ENCODE measurements around the gene CCER1. TPM values are rescaled to one million over a fixed set of nuclear protein-coding genes. Genes with fewer than 3 reads are reported as not detected.
A peak's percentile ranks its signal among the peaks of the same experiment; 100 is the strongest.

CCER1 gene
- total and polyA plus RNA-seq, 8 donors, result not detected

- Histone ChIP-seq H3K4me1 (no peaks in the 10 kb centered on the region), H3K27me3 (no peaks in the 10 kb centered on the region), H3K4me3 (no peak overlapping the region), H3K36me3 (no peaks in the 10 kb centered on the region), H3K27ac (no peak overlapping the region), H3K9me3 (no peaks in the 10 kb centered on the region)
- intact Hi-C loops (cut with DNase I; ENCODE audit: low total_unique reads), result no loop called here
- TF ChIP-seq POLR2AphosphoS5 (IDR thresholded peaks at IDR 0.05), result no peak
- TF ChIP-seq, protein P1, sequence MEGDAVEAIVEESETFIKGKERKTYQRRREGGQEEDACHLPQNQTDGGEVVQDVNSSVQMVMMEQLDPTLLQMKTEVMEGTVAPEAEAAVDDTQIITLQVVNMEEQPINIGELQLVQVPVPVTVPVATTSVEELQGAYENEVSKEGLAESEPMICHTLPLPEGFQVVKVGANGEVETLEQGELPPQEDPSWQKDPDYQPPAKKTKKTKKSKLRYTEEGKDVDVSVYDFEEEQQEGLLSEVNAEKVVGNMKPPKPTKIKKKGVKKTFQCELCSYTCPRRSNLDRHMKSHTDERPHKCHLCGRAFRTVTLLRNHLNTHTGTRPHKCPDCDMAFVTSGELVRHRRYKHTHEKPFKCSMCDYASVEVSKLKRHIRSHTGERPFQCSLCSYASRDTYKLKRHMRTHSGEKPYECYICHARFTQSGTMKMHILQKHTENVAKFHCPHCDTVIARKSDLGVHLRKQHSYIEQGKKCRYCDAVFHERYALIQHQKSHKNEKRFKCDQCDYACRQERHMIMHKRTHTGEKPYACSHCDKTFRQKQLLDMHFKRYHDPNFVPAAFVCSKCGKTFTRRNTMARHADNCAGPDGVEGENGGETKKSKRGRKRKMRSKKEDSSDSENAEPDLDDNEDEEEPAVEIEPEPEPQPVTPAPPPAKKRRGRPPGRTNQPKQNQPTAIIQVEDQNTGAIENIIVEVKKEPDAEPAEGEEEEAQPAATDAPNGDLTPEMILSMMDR (IDR thresholded peaks at IDR 0.05), result peak in 4 of 7 experiments; percentile 8 to 48 (median 34)
- no peak for TF ChIP-seq EP300 (IDR thresholded peaks at IDR 0.05)
- no peak for TF ChIP-seq POLR2A (IDR thresholded peaks at IDR 0.05)
- DNase-seq, result peak in 1 of 2 donors; percentile 32
- 28 to 44% (median 40%) methylated on average over 1 of the region's 1 CpG for WGBS, 5 donors
These were observed 9.8 kb downstream of the CCER1 start for GRCh38 chr12:90945070-90945649.

- H3K4me3 ChIP-seq, result no peak overlapping the region
- H3K4me1 ChIP-seq, result no peaks in the 10 kb centered on the region
- TF ChIP-seq, protein P1 (IDR thresholded peaks at IDR 0.05), result no peak
- no peak for TF ChIP-seq POLR2AphosphoS5 (IDR thresholded peaks at IDR 0.05)
- no peak for TF ChIP-seq POLR2A (IDR thresholded peaks at IDR 0.05)
- TF ChIP-seq EP300 (IDR thresholded peaks at IDR 0.05), result no peak
- WGBS, 5 donors, result 77 to 93% (median 84%) methylated on average over 1 of the region's 1 CpG
- no peak for DNase-seq
- intact Hi-C loops (cut with DNase I; ENCODE audit: low total_unique reads), result no loop called here
- H3K36me3 ChIP-seq, result no peaks in the 10 kb centered on the region
- no peaks in the 10 kb centered on the region for H3K27me3 ChIP-seq
- no peak overlapping the region for H3K27ac ChIP-seq
- no peaks in the 10 kb centered on the region for H3K9me3 ChIP-seq
These were observed 11.7 kb downstream of the CCER1 start for GRCh38 chr12:90943255-90943654.

DNA sequence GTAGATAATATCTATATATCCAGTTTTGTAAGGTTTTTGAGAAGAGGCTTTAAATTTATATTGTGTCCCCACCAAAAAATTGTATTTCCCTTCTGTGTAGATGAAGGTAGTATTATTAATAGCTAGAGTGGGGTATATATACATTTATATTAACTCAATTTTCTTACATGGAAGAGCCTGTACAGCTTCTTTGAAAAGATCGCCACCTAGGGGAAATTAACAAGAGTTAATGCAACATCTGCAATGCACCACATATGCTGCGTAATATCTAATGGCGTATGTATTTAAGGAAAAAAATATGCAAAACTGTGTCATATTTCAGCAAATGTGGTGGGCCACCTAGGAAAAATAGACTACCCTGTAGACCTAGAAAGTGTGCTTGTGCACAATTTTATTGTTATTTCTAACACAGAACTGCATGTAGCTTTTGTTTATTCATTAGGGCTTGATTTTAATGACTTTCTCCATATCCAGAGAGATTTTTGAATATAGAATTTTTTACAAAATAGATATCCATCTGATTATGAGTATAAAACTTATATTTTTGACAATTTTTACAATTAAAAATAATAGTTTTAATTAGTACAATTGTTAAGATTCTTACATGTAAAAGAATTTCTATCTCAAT lies 14.0 kb downstream of the CCER1 start:
- no peak for TF ChIP-seq POLR2AphosphoS5 (IDR thresholded peaks at IDR 0.05)
- TF ChIP-seq, protein P1 (IDR thresholded peaks at IDR 0.05), result peak in 3 of 7 experiments; percentile 17 to 43 (median 43)
- peak in 1 of 2 donors; percentile 73 for DNase-seq
- intact Hi-C loops (cut with DNase I; ENCODE audit: low total_unique reads), result no loop called here
- H3K4me1 ChIP-seq, result no peaks in the 10 kb centered on the region
- 28 to 47% (median 45%) methylated on average over 3 of the region's 3 CpGs for WGBS, 5 donors
- H3K9me3 ChIP-seq, result no peaks in the 10 kb centered on the region
- H3K4me3 ChIP-seq, result no peak overlapping the region
- H3K27ac ChIP-seq, result no peak overlapping the region
- H3K36me3 ChIP-seq, result no peaks in the 10 kb centered on the region
- H3K27me3 ChIP-seq, result no peaks in the 10 kb centered on the region

DNA sequence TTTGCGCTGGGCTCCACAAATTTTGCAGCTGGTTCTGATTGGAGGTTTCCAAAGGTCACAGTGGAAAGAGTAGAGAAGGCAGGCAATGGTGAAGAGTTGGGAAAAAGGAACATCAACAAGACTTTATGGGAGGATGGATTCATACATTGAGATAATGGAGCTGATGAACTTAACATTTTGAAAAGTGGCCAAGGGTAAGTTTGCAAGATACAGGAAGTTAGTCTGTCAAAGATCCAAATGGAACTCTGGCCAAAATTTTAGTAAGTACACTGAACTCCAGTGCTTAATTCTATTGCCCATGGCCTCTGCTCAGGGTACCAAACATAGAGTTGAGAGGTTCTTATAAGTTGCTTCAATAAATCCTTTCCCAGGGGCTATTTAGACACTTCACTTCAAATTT lies 15.6 kb downstream of the CCER1 start:
- Histone ChIP-seq H3K4me3 (no peak overlapping the region), H3K36me3 (no peaks in the 10 kb centered on the region), H3K27me3 (no peaks in the 10 kb centered on the region), H3K4me1 (no peaks in the 10 kb centered on the region), H3K27ac (no peak overlapping the region), H3K9me3 (no peaks in the 10 kb centered on the region)
- peak in 1 of 2 donors; percentile 34 for DNase-seq
- 45 to 78% (median 62%) methylated on average over 1 of the region's 1 CpG for WGBS, 5 donors
- TF ChIP-seq EP300 (IDR thresholded peaks at IDR 0.05) (no peak), POLR2AphosphoS5 (IDR thresholded peaks at IDR 0.05) (no peak), POLR2A (IDR thresholded peaks at IDR 0.05) (no peak)
- TF ChIP-seq, protein P1 (IDR thresholded peaks at IDR 0.05), result no peak
- intact Hi-C loops (cut with DNase I; ENCODE audit: low total_unique reads), result no loop called here
